Motor neuron (in vitro differentiated cells): ENCODE results near the gene PEF1. TPM values are rescaled to one million over a fixed set of nuclear protein-coding genes. Genes with fewer than 3 reads are reported as not detected.
A peak's percentile ranks its signal among the peaks of the same experiment; 100 is the strongest.

ENCODE experiments used
- ATAC-seq, 8 experiments: fragments of 200-7000 bp; cut with Tn5 transposase; replicated peaks in 6 of 8; 2 replicates each; pipeline ENCODE4 v1.8.0; 2021; ENCODE audit warnings: mild to moderate bottlenecking in 8 of 8, moderate library complexity in 8 of 8
- H3K27ac ChIP-seq, 2 donors: fragments of 250-450 bp; sonication (Bioruptor Pico); 2 replicates each; pipeline ENCODE4 v1.9.0; 2021; ENCODE audit warnings: antibody characterized with exemption in 2 of 2, mild to moderate bottlenecking in 2 of 2, moderate library complexity in 1 of 2
- H3K4me1 ChIP-seq, 2 donors: fragments of 250-450 bp; sonication (Bioruptor Pico); replicated peaks in 1 of 2; 2 replicates each; pipeline ENCODE4 v1.6.1; 2021; ENCODE audit warnings: antibody characterized with exemption in 2 of 2, mild to moderate bottlenecking in 2 of 2, moderate library complexity in 1 of 2
- H3K4me3 ChIP-seq, 5 donors: fragments of 250-450 bp; sonication (Bioruptor Pico); 2 replicates each; pipeline ENCODE4 v1.9.0; 2021; ENCODE audit warnings: antibody characterized with exemption in 5 of 5, mild to moderate bottlenecking in 5 of 5, moderate library complexity in 4 of 5
- WGBS, 10 experiments: fragments of 450-650 bp; shearing (Covaris generic); methylation state at CpG; one replicate each; pipeline ENCODE4 v1.0.0; 2022; 5-methylcytosine and 5-hydroxymethylcytosine counted together
- in situ Hi-C, 9 experiments: fragments of 400-800 bp; cut with MboI; loops; one replicate each; pipeline ENCODE4 v1.15.0; 2021; ENCODE audit warnings: low sequenced_read_pairs in 9 of 9, low pct_unique_long_range_greater_than_20kb in 2 of 9; ENCODE audit not compliant: unreplicated experiment in 9 of 9
- total RNA-seq, 8 experiments: library from RNA; unstranded; fragments of 300-600 nt; gene quantifications; 2 replicates each; pipeline versions ENCODE4 v1.2.3 to v1.2.4, GENCODE V29; 2022

The PEF1 gene
- total RNA-seq, 8 experiments from 2014 or later = 43.2 to 79.6 (median 54.5) TPM

GRCh38 chr1:31651089-31651420 lies 6.4 kb upstream of the PEF1 start:
- WGBS, 10 experiments = 17 to 100% (median 81%) methylated on average over 1 of the region's 1 CpG; no CpG with 5 or more reads in 2 of the 10 experiments
- Histone ChIP-seq H3K4me1 (peaks cover 25 to 31% of the 10 kb centered on the region in 2 donors), H3K27ac (no peak overlapping the region), H3K4me3 (no peak overlapping the region)
- in situ Hi-C loops = loop anchor here in 4 of 9 experiments (25.0 kb wide), 3 partner anchors 111 to 311 kb away; partner anchors contain the start of gene ADGRB2 (in 1 of the 4)
- no peak for ATAC-seq

GRCh38 chr1:31650161-31651088 lies 5.7 kb upstream of the PEF1 start:
- peaks cover 24 to 31% of the 10 kb centered on the region in 2 donors for H3K4me1 ChIP-seq
- no peak for ATAC-seq
- no peak overlapping the region for H3K27ac ChIP-seq
- in situ Hi-C loops = loop anchor here in 4 of 9 experiments (25.0 kb wide), 3 partner anchors 112 to 312 kb away; partner anchors contain the start of gene ADGRB2 (in 1 of the 4)
- H3K4me3 ChIP-seq = no peak overlapping the region
- 15 to 81% (median 74%) methylated on average over 3 to 9 of the region's 9 CpGs for WGBS, 10 experiments

GRCh38 chr1:31648641-31649357 lies 4.1 kb upstream of the PEF1 start:
- in situ Hi-C loops = no loop called here
- no peak overlapping the region for H3K27ac ChIP-seq
- H3K4me3 ChIP-seq = no peak overlapping the region
- WGBS, 10 experiments = 20 to 90% (median 64%) methylated on average over 1 to 8 of the region's 9 CpGs; no CpG with 5 or more reads in 3 of the 10 experiments
- ATAC-seq = no peak
- H3K4me1 ChIP-seq = peaks cover 11 to 15% of the 10 kb centered on the region in 2 donors

- no peak for ATAC-seq
- 33 to 71% (median 41%) methylated on average over 2 of the region's 2 CpGs; no CpG with 5 or more reads in 6 of the 10 experiments for WGBS, 10 experiments
- Histone ChIP-seq H3K4me3 (no peak overlapping the region), H3K4me1 (peaks cover 9 to 15% of the 10 kb centered on the region in 2 donors), H3K27ac (no peak overlapping the region)
- in situ Hi-C loops = no loop called here
Measured at GRCh38 chr1:31648190-31648589, 3.5 kb upstream of the PEF1 start.

- Histone ChIP-seq H3K27ac (no peak overlapping the region), H3K4me1 (peaks cover 9 to 11% of the 10 kb centered on the region in 2 donors), H3K4me3 (no peak overlapping the region)
- no peak for ATAC-seq
- in situ Hi-C loops = no loop called here
- WGBS, 10 experiments = 33 to 87% (median 69%) methylated on average over 1 to 2 of the region's 2 CpGs; no CpG with 5 or more reads in 2 of the 10 experiments
Measured at GRCh38 chr1:31647106-31647505, 2.4 kb upstream of the PEF1 start.

- 80 to 100% (median 96%) methylated on average over 1 to 4 of the region's 4 CpGs for WGBS, 10 experiments
- in situ Hi-C loops = no loop called here
- no peak for ATAC-seq
Measured at GRCh38 chr1:31646259-31646960, 1.7 kb upstream of the PEF1 start.

GRCh38 chr1:31645274-31645568 lies 545 bp upstream of the PEF1 start:
- in situ Hi-C loops = no loop called here
- peak overlapping the region; percentile 98 to 100 for H3K27ac ChIP-seq
- peak overlapping the region; percentile 78 to 99 (median 89) for H3K4me3 ChIP-seq
- no peak for ATAC-seq
- 0 to 3% (median 1%) methylated on average over 1 to 11 of the region's 11 CpGs; no CpG with 5 or more reads in 4 of the 10 experiments for WGBS, 10 experiments
- peaks cover 9 to 11% of the 10 kb centered on the region in 2 donors for H3K4me1 ChIP-seq

More at GRCh38 chr1:31646259-31646960, 1.7 kb upstream of the PEF1 start:
- H3K27ac ChIP-seq = no peak overlapping the region
- H3K4me1 ChIP-seq = peaks cover 9 to 11% of the 10 kb centered on the region in 2 donors
- no peak overlapping the region for H3K4me3 ChIP-seq

GRCh38 chr1:31643976-31644559 lies 608 bp downstream of the PEF1 start:
- no peak for ATAC-seq
- Histone ChIP-seq H3K4me1 (peaks cover 9 to 11% of the 10 kb centered on the region in 2 donors), H3K4me3 (peak overlapping the region; percentile 78 to 99 (median 89)), H3K27ac (peak overlapping the region; percentile 98 to 100)
- 0 to 39% (median 5%) methylated on average over 2 to 17 of the region's 18 CpGs for WGBS, 10 experiments
- in situ Hi-C loops = no loop called here

- Histone ChIP-seq H3K27ac (no peak overlapping the region), H3K4me3 (no peak overlapping the region), H3K4me1 (peaks cover 9 to 11% of the 10 kb centered on the region in 2 donors)
- in situ Hi-C loops = no loop called here
- WGBS, 10 experiments = 55 to 100% (median 90%) methylated on average over 1 to 3 of the region's 3 CpGs; no CpG with 5 or more reads in 1 of the 10 experiments
- no peak for ATAC-seq
Measured at GRCh38 chr1:31642897-31643296, 1.8 kb downstream of the PEF1 start.

- WGBS, 10 experiments = 90 to 100% (median 100%) methylated on average over 1 to 4 of the region's 4 CpGs; no CpG with 5 or more reads in 3 of the 10 experiments
- in situ Hi-C loops = no loop called here
- no peak for ATAC-seq
- H3K27ac ChIP-seq = no peak overlapping the region
- H3K4me1 ChIP-seq = peaks cover 9 to 11% of the 10 kb centered on the region in 2 donors
- no peak overlapping the region for H3K4me3 ChIP-seq
Measured at GRCh38 chr1:31642366-31642765, 2.3 kb downstream of the PEF1 start.

- ATAC-seq = no peak
- 82 to 94% (median 87%) methylated on average over 2 to 4 of the region's 4 CpGs; no CpG with 5 or more reads in 3 of the 10 experiments for WGBS, 10 experiments
- Histone ChIP-seq H3K4me1 (peaks cover 9 to 11% of the 10 kb centered on the region in 2 donors), H3K27ac (no peak overlapping the region), H3K4me3 (no peak overlapping the region)
- in situ Hi-C loops = no loop called here
Measured at GRCh38 chr1:31640964-31641363, 3.7 kb downstream of the PEF1 start.

- in situ Hi-C loops = no loop called here
- Histone ChIP-seq H3K4me3 (no peak overlapping the region), H3K4me1 (peaks cover 5 to 7% of the 10 kb centered on the region in 2 donors), H3K27ac (no peak overlapping the region)
- no peak for ATAC-seq
Measured at GRCh38 chr1:31640179-31640578, 4.5 kb downstream of the PEF1 start.
